ENCODE measurements around the gene INPP5A.
A peak's percentile ranks its signal among the peaks of the same experiment; 100 is the strongest.
"Not testable (repeated sequence)": the region's sequence is repeated elsewhere in the genome, so short reads cannot be mapped to it uniquely, and the experiment has no call there.

INPP5A gene

GRCh38 chr10:132665946-132666704 is 128.5 kb downstream of the INPP5A start:
- peak; percentile 21 for DNase-seq

GRCh38 chr10:132666705-132667341 is 129.2 kb downstream of the INPP5A start:
- no peak for DNase-seq

- DNase-seq, result no peak
These were observed 129.9 kb downstream of the INPP5A start for GRCh38 chr10:132667342-132668047.

DNA sequence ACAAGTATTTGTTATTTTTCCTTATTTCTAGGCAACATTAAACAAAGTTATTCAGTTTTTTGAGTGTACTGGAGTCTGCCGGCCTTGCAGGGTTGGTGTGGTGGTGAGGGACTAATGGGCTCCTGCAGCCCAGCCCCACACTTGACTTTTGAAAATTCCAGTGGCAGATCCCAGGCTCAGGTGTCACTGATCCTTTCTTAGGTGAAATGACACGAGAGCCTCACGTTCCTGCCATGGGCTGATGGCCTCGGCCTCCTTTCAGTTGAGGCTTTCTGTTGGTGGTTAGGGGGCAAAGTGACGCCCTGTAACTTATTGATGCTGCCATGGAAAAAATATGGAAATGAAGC is 130.4 kb downstream of the INPP5A start:
- no peak for DNase-seq

DNA sequence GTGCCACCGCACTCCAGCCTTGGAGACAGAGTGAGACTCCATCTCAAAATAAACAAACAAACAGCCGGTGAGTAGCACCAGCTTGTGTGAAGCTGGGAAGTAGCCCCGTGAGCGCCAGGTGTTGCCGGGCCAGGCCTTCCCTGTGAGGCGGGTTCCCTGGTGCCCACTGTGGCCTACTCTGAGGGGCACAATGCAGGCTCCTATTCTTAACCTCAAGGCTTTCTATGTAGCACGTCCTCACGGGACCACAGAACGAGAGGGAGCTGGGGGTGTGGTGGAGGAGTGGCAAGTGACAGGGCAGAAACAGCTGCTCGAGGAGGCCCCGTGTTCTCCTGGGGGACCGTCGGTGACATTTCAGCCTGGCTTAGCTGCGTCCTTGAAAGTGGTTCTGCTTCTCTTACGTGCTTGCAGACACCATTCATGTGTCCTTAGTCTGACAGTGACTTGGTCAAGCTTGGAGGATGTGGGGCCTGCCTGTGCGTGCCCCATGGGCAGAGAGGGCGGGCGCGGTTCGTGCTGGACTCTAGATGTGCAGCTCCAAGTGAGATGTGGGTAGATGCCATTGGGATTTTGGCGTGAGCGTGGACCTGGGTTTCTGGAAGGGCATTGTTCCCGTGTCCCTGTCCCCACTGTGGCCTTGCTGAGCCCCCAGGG is 131.7 kb downstream of the INPP5A start:
- DNase-seq, result no peak

- DNase-seq, result no peak
These were observed 133.1 kb downstream of the INPP5A start for GRCh38 chr10:132670546-132671227.

GRCh38 chr10:132671228-132672154 is 133.9 kb downstream of the INPP5A start:
- DNase-seq, result no peak

- not testable (repeated sequence) for DNase-seq
These were observed 136.2 kb downstream of the INPP5A start for GRCh38 chr10:132673746-132674145.

GRCh38 chr10:132674311-132674710 is 136.7 kb downstream of the INPP5A start:
- no peak for DNase-seq

GRCh38 chr10:132675031-132675740 is 137.6 kb downstream of the INPP5A start:
- no peak for DNase-seq

- DNase-seq, result no peak
These were observed 138.8 kb downstream of the INPP5A start for GRCh38 chr10:132676193-132676891.

DNA sequence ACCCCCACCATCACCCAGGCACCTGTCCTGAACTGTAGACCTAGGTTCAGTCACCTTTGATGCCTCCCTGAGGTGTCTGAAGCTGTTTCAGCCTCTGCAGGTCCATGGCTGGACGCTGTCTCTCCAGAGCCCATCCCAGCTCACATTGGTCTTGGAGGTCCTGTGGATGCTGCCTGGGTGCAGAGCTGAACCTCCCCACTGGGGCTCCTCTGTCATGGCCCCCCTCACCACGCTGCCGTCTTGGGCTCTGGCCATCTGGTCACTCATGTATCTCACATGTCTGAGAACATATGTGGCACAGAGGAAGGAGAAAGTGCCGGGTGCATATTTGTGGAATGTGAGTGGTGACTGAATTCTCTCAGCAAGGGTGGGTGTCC is 139.5 kb downstream of the INPP5A start:
- no peak for DNase-seq

DNA sequence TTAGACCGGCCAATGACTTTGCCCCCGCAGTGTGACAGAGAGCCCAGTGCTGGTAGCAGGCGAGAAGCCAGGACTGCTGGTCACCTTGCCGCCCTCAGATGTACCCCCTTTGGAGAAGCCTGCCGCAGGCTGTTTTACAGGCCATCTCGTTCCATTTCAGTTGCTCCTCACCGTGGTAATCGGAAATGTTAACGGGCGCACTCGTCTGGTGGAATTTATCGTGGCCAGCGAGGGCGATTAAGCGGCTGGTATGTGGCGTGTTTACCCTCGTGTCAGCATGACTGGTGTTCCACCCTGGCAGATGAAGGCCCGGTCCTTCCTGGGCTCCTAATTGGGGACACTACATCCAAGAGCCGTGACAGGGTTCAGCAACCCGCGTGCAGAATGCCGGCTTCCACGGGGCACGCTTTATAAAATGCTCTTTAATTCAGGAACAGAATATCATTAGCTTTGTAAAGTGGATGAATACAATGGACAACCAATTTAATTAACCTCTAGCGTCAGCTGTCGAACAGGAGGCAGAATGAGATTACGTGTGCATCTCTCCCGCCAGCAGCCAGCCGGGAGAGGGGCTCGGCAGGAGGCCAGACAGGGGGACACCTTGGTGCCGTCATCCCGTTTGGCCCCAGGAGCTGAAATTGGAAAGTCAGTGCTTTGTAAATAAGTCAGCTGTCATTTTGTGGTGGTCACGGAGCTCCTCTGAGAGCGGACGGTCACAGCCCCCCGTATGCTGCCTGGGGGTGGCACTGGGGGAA is 140.1 kb downstream of the INPP5A start:
- no peak for DNase-seq

DNA sequence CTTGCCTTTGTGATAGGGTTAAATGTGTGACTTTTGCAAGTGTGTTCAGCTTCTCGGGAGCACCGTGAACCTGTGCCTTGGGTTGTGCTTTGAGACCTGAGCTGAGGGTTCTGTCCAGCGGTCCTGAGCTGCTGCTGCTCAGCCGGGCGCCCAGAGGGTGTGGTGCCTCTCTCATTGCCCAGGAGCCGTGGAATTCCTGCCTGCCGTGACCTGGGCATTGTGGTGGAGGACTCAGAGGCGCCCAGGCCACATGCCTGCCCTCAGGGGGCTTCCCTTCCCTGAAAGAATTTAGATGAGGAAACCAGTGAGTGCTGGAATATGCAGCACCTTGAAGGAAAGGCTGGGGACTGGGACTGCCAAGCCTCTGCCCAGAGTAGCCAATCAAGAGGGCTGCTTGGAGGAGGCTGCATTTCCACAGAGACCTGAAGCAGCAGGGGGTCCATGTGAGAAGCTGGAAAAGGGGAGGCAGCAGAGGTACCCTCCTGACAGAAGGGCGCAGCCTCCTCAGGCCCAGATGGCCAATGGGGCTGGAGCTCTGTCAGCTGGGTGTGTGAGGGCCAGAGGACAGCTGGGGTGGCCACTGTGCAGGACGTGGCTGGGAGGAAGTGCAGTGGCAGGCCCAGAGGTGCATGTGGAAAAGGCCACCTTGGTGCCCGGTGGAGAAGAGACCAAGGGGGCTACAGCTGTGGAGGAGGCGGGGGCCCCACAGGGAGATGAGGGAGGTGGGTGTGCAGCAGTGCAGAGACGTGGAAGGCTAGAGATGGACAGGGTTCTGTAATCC is 141.0 kb downstream of the INPP5A start:
- no peak for DNase-seq

- DNase-seq, result no peak
These were observed 141.6 kb downstream of the INPP5A start for GRCh38 chr10:132679217-132679595.

- no peak for DNase-seq
These were observed 142.1 kb downstream of the INPP5A start for GRCh38 chr10:132679640-132680039.

DNA sequence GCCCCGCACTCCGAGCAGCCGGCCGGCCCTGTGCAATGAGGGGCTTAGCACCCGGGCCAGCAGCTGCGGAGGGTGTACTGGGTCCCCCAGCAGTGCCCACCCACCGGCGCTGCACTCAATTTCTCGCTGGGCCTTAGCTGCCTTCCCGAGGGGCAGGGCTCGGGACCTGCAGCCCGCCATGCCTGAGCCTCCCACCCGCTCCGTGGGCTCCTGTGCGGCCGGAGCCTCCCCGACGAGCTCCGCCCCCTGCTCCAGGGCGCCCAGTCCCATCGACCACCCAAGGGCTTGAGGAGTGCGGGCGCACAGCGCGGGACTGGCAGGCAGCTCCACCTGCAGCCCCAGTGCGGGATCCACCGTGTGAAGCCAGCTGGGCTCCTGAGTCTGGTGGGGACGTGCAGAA is 143.2 kb downstream of the INPP5A start:
- not testable (repeated sequence) for DNase-seq

DNA sequence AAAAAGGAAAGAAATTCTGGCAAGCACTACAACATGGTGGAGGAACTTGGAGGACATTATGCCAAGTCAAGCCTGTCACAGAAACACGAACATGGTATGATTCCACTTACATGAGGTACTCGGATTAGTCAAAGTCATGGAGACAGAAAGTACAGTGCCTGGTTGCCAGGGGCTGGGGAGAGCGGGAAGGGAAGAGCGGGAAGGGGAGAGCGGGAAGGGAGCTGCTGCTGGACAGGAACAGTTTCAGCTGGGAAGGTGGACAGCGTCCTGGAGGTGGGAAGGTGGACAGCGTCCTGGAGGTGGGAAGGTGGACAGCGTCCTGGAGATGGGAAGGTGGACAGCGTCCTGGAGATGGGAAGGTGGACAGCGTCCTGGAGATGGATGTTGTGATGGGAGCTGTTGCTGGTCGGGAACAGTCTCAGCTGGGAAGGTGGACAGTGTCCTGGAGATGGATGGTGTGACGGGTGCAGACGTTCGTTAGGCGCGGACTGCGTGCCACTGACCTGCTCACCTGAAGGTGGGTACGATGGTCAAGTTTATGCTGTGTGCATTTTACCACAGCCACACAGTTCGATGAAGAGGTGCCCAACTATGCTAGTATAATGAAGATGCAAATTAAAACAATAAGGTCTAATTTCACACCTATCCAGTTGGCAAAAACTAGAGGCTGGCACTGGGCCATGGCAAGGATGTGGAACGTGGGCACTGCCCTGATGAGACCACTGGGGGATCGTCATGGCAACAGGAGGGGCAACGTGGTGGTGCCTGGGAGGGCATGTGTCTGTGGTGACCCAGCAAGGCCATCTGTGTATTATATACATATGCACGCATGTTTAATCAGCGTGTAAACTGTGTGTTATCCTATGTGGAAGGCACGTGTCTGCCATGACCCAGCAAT is 144.5 kb downstream of the INPP5A start:
- no peak for DNase-seq

All from CD4-positive, alpha-beta T cell treated with Interleukin-6 for 4 hours (primary cell).